HepG2 (cell line): ENCODE measurements around the gene SEPHS1. TPM values are rescaled to one million over a fixed set of nuclear protein-coding genes. Genes with fewer than 3 reads are reported as not detected.

Source experiments
- CC2D1A ChIP-seq: sonication (generic); formaldehyde crosslinking; IDR thresholded peaks from 2 replicates; pipeline ENCODE4 v1.8.1; 2023; ENCODE audit warnings: mild to moderate bottlenecking, missing genetic modification reagents
- ELF3 ChIP-seq: IDR thresholded peaks from 2 replicates; pipeline ENCODE4 v1.6.1; 2016; ENCODE audit warnings: missing genetic modification reagents, missing compliant biosample characterization
- FOSL2 ChIP-seq: sonication (generic); formaldehyde crosslinking; IDR thresholded peaks from 2 replicates; pipeline ENCODE4 v1.4.0; 2020; ENCODE audit warnings: missing genetic modification reagents
- GLI4 ChIP-seq: sonication (generic); formaldehyde crosslinking; IDR thresholded peaks from 2 replicates; pipeline ENCODE4 v1.5.1; 2020; ENCODE audit warnings: missing genetic modification reagents, mild to moderate bottlenecking, moderate library complexity, borderline replicate concordance
- HMGA1 ChIP-seq: sonication (generic); formaldehyde crosslinking; conservative IDR thresholded peaks from 2 replicates; pipeline ENCODE4 v1.4.0; 2020; ENCODE audit warnings: missing genetic modification reagents
- ISL2 ChIP-seq: sonication (generic); formaldehyde crosslinking; IDR thresholded peaks from 2 replicates; pipeline ENCODE4 v1.5.0; 2020; ENCODE audit warnings: missing genetic modification reagents
- MAFK ChIP-seq, 2 experiments: IDR thresholded peaks in 1 of 2; conservative IDR thresholded peaks in 1 of 2; 2 replicates each; pipeline ENCODE4 v1.6.1; 2011; ENCODE audit warnings: improper control_type of control experiment in 2 of 2, low read length in 2 of 2
- NBN ChIP-seq: fragments of 450-650 bp; conservative IDR thresholded peaks from 2 replicates; pipeline ENCODE4 v1.6.1; 2017
- NKX3-1 ChIP-seq: sonication (generic); formaldehyde crosslinking; IDR thresholded peaks from 2 replicates; pipeline ENCODE4 v1.5.0; 2020; ENCODE audit warnings: missing genetic modification reagents
- PAX8 ChIP-seq: sonication (generic); formaldehyde crosslinking; IDR thresholded peaks from 2 replicates; pipeline ENCODE4 v1.8.0; 2022; ENCODE audit warnings: mild to moderate bottlenecking, missing genetic modification reagents, borderline replicate concordance
- PHB2 ChIP-seq: fragments of 450-650 bp; IDR thresholded peaks from 2 replicates; pipeline ENCODE4 v1.6.1; 2018; ENCODE audit not compliant: partially characterized antibody
- POLR2AphosphoS5 ChIP-seq: IDR thresholded peaks from 2 replicates; pipeline ENCODE4 v1.6.1; 2012; ENCODE audit warnings: low read depth, low read length
- SAFB2 ChIP-seq: sonication (generic); formaldehyde crosslinking; IDR thresholded peaks from 2 replicates; pipeline ENCODE4 v1.5.1; 2020; ENCODE audit warnings: missing genetic modification reagents, low read depth, mild to moderate bottlenecking, borderline replicate concordance
- SMARCE1 ChIP-seq: fragments of 450-650 bp; IDR thresholded peaks from 2 replicates; pipeline ENCODE4 v1.6.1; 2017; ENCODE audit warnings: borderline replicate concordance
- SYNCRIP ChIP-seq: fragments of 200-400 bp; formaldehyde crosslinking; IDR thresholded peaks from 2 replicates; pipeline ENCODE4 v1.6.1; 2018; ENCODE audit warnings: mild to moderate bottlenecking, low read depth, low read length; ENCODE audit not compliant: insufficient read depth
- TFDP2 ChIP-seq: sonication (generic); formaldehyde crosslinking; IDR thresholded peaks from 2 replicates; pipeline ENCODE4 v1.4.0; 2020; ENCODE audit warnings: missing genetic modification reagents
- TFE3 ChIP-seq: IDR thresholded peaks from 2 replicates; pipeline ENCODE4 v1.6.1; 2016
- TRAFD1 ChIP-seq: sonication (generic); formaldehyde crosslinking; IDR thresholded peaks from 2 replicates; pipeline ENCODE4 v1.5.1; 2020; ENCODE audit warnings: missing genetic modification reagents, mild to moderate bottlenecking, borderline replicate concordance
- ZBTB42 ChIP-seq: sonication (generic); formaldehyde crosslinking; IDR thresholded peaks from 2 replicates; pipeline ENCODE4 v1.5.0; 2020; ENCODE audit warnings: mild to moderate bottlenecking, missing genetic modification reagents
- ZNF264 ChIP-seq: sonication (generic); formaldehyde crosslinking; IDR thresholded peaks from 2 replicates; pipeline ENCODE4 v1.4.0; 2020; ENCODE audit warnings: missing genetic modification reagents
- ZNF317 ChIP-seq: sonication (generic); formaldehyde crosslinking; IDR thresholded peaks from 2 replicates; pipeline ENCODE4 v1.5.0; 2020; ENCODE audit warnings: mild to moderate bottlenecking, missing genetic modification reagents
- ZNF335 ChIP-seq: sonication (generic); formaldehyde crosslinking; IDR thresholded peaks from 2 replicates; pipeline ENCODE4 v1.4.0; 2020; ENCODE audit warnings: missing genetic modification reagents
- ZNF510 ChIP-seq: sonication (generic); formaldehyde crosslinking; IDR thresholded peaks from 2 replicates; pipeline ENCODE4 v1.4.0; 2020; ENCODE audit warnings: low read depth, mild to moderate bottlenecking, missing genetic modification reagents
- ZNF598 ChIP-seq: sonication (generic); formaldehyde crosslinking; IDR thresholded peaks from 2 replicates; pipeline ENCODE4 v1.5.1; 2020; ENCODE audit warnings: mild to moderate bottlenecking, missing genetic modification reagents, borderline replicate concordance
- ZNF710 ChIP-seq: sonication (generic); formaldehyde crosslinking; IDR thresholded peaks from 2 replicates; pipeline ENCODE4 v1.5.0; 2020; ENCODE audit warnings: mild to moderate bottlenecking, missing genetic modification reagents, borderline replicate concordance
- polyA plus RNA-seq, 8 experiments: library from polyadenylated mRNA; depleted of rRNA in 3 of 8; stranded (reverse) in 7 of 8; unstranded in 1 of 8; fragments of >200 nt; fragmentation: Illumina TruSeq in 4 of 8; extraction: Trizol in 4 of 8; gene quantifications; 2 replicates each; pipeline versions ENCODE4 v1.2.1 to v1.2.3, GENCODE V29; 2011 to 2016; ENCODE audit warnings: low read depth in 4 of 8, missing spikeins in 1 of 8, mixed read lengths in 1 of 8; ENCODE audit not compliant: insufficient read depth in 1 of 8
- total RNA-seq, 5 experiments: library from RNA; depleted of rRNA; stranded (reverse); fragments of >200 nt; fragmentation: Illumina TruSeq; extraction: Trizol; gene quantifications; 2 replicates each; pipeline ENCODE4 v1.2.3, GENCODE V29; 2016; ENCODE audit warnings: low read depth in 1 of 5

The SEPHS1 gene
- total and polyA plus RNA-seq, 2 of the 13 experiments (the other 11 are each of a cell fraction or from before 2014, with no cell fraction given): 57.8 to 61.5 TPM

GRCh38 chr10:13291821-13292773, 56.0 kb downstream of the SEPHS1 start (continued):
- TF ChIP-seq TFE3 (CRISPR knock-in tag): 0 out of 2 replicates have a peak, but pooled peaks have one; percentile 35
- no peak for TF ChIP-seq MAFK (conservative IDR thresholded peaks at IDR 0.05 in 1 of 2, IDR thresholded peaks at IDR 0.05 in 1 of 2; ENCODE audit: low read length in 2 of 2)
- TF ChIP-seq TFDP2: no peak
- no peak for TF ChIP-seq HMGA1 (CRISPR knock-in tag)
- no peak for TF ChIP-seq ZNF710 (CRISPR knock-in tag)
- TF ChIP-seq ISL2 (CRISPR knock-in tag): peak; percentile 58; the same call in 1 of the 2 replicates
- 0 out of 2 replicates have a peak, but pooled peaks have one; percentile 13 for TF ChIP-seq ELF3
- no peak for TF ChIP-seq NBN
- TF ChIP-seq PAX8 (CRISPR knock-in tag): no peak
- peak; percentile 58; the same call in 1 of the 2 replicates for TF ChIP-seq ZNF264 (CRISPR knock-in tag)
- TF ChIP-seq ZNF317 (CRISPR knock-in tag): no peak
- TF ChIP-seq SMARCE1: no peak
- TF ChIP-seq ZNF598: no peak
- no peak for TF ChIP-seq POLR2AphosphoS5
- no peak for TF ChIP-seq ZNF335 (CRISPR knock-in tag)
- no peak for TF ChIP-seq PHB2
- TF ChIP-seq CC2D1A: no peak
- TF ChIP-seq NKX3-1 (CRISPR knock-in tag): no peak
- no peak for TF ChIP-seq GLI4 (CRISPR knock-in tag)
- no peak for TF ChIP-seq ZBTB42 (CRISPR knock-in tag)
- no peak for TF ChIP-seq FOSL2 (CRISPR knock-in tag)
- no peak for TF ChIP-seq SAFB2 (CRISPR knock-in tag)
- TF ChIP-seq TRAFD1 (CRISPR knock-in tag): no peak
- TF ChIP-seq ZNF510 (CRISPR knock-in tag): no peak
- no peak for TF ChIP-seq SYNCRIP
